ENCODE results near the gene NCOA7. TPM values are rescaled to one million over a fixed set of nuclear protein-coding genes. Genes with fewer than 3 reads are reported as not detected.
"Not testable (repeated sequence)": the region's sequence is repeated elsewhere in the genome, so short reads cannot be mapped to it uniquely, and the experiment has no call there.

NCOA7 gene
- total RNA-seq, 2 donors from 2014 or later = 26.5 to 30.0 TPM

DNA sequence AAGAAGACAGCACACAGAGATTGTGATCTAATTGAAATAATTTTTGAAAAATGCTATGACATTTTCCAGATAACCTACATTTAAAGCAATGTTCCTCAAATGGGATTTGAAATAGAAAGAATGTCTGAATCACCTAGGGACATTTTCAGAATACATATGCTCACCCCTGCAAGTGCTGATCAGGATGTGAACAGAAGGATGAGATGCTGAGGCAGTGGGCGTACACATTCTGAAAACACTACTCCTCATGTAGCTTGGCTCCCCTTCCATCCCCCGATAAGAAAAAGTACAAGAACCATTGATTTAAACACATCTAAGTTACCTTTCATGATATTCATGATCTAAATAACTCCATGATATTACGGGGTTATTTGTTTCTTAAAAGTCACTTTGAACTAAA lies 136.0 kb downstream of the NCOA7 start:
- ATAC-seq = no peak
- WGBS, 2 donors = 92 to 97% methylated on average over 3 of the region's 3 CpGs
- Histone ChIP-seq H3K4me1 (peaks cover 10% of the 10 kb centered on the region), H3K9me3 (no peaks in the 10 kb centered on the region), H3K27me3 (no peaks in the 10 kb centered on the region), H3K36me3 (replicated peaks in 1 of 2; ENCODE audit: insufficient read depth in 1 of 2, low read depth in 2 of 2) (peaks cover 7 to 11% of the 10 kb centered on the region in 2 donors), H3K4me3 (no peak overlapping the region), H3K27ac (no peak overlapping the region)
- no peak for TF ChIP-seq POLR2A (IDR thresholded peaks at IDR 0.05)
- TF ChIP-seq, protein P1, sequence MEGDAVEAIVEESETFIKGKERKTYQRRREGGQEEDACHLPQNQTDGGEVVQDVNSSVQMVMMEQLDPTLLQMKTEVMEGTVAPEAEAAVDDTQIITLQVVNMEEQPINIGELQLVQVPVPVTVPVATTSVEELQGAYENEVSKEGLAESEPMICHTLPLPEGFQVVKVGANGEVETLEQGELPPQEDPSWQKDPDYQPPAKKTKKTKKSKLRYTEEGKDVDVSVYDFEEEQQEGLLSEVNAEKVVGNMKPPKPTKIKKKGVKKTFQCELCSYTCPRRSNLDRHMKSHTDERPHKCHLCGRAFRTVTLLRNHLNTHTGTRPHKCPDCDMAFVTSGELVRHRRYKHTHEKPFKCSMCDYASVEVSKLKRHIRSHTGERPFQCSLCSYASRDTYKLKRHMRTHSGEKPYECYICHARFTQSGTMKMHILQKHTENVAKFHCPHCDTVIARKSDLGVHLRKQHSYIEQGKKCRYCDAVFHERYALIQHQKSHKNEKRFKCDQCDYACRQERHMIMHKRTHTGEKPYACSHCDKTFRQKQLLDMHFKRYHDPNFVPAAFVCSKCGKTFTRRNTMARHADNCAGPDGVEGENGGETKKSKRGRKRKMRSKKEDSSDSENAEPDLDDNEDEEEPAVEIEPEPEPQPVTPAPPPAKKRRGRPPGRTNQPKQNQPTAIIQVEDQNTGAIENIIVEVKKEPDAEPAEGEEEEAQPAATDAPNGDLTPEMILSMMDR (IDR thresholded peaks at IDR 0.05) = no peak
- intact Hi-C loops (cut with DNase I) = no loop called here
- no peak for DNase-seq

DNA sequence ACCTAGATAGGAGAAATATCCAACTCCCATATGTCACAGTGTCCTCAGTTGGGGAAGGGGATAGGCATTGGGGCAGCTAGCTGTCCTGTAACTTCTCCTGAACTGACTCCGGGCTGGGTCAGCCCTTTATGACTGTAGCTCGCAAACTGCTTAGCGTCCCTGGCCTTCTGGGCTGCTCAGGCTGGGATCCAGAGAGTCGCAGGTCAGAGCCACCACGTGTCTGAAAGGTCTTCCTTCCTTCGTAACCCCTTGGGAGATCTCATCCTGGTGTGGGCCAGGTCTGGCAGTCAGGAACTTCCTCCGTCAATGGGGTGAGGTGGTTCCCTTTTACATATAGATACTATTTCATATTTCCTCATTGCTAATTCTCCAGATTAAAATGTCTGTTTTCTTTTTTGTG lies 137.0 kb downstream of the NCOA7 start:
- Histone ChIP-seq H3K4me3 (no peak overlapping the region), H3K27ac (no peak overlapping the region), H3K4me1 (no peaks in the 10 kb centered on the region), H3K27me3 (no peaks in the 10 kb centered on the region), H3K9me3 (no peaks in the 10 kb centered on the region), H3K36me3 (replicated peaks in 1 of 2; ENCODE audit: insufficient read depth in 1 of 2, low read depth in 2 of 2) (peaks cover 7 to 11% of the 10 kb centered on the region in 2 donors)
- no peak for TF ChIP-seq POLR2A (IDR thresholded peaks at IDR 0.05)
- TF ChIP-seq, protein P1 (IDR thresholded peaks at IDR 0.05) = no peak
- ATAC-seq = no peak
- intact Hi-C loops (cut with DNase I) = no loop called here
- DNase-seq = no peak
- WGBS, 2 donors = 71 to 76% methylated on average over 7 of the region's 7 CpGs

DNA sequence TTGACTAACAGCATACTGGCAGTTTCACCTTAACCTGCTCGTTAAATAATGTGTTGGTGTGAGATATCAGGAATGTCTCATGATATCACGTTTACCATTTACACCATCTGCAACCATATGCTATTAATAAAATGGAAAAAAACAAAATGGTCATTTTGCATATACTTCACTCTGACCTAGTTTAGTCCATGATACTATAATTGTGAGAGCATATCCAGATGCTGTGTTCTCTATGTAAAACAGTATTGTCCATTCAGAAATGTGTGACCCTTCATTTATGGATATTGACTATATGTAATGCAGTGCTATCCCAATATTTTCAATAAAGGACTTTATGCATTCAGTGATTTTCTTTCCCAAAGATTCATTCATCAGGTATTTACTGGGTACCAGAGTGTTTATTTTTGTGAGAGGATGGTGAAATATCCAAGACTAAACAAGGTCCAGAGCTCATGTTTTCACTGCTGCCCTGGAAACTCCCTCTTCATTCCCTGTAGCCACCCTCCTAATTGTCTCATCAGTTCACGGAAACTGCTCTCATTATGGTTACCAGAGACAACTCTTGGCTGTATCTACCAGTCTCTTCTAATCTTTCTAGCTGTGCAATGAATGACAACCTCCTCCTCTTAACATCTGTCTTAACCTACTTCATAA lies 140.1 kb downstream of the NCOA7 start:
- H3K36me3 ChIP-seq (replicated peaks in 1 of 2; ENCODE audit: insufficient read depth in 1 of 2, low read depth in 2 of 2) = peaks cover 7 to 8% of the 10 kb centered on the region in 2 donors
- no peaks in the 10 kb centered on the region for H3K9me3 ChIP-seq
- WGBS, 2 donors = 91 to 95% methylated on average over 3 of the region's 3 CpGs

DNA sequence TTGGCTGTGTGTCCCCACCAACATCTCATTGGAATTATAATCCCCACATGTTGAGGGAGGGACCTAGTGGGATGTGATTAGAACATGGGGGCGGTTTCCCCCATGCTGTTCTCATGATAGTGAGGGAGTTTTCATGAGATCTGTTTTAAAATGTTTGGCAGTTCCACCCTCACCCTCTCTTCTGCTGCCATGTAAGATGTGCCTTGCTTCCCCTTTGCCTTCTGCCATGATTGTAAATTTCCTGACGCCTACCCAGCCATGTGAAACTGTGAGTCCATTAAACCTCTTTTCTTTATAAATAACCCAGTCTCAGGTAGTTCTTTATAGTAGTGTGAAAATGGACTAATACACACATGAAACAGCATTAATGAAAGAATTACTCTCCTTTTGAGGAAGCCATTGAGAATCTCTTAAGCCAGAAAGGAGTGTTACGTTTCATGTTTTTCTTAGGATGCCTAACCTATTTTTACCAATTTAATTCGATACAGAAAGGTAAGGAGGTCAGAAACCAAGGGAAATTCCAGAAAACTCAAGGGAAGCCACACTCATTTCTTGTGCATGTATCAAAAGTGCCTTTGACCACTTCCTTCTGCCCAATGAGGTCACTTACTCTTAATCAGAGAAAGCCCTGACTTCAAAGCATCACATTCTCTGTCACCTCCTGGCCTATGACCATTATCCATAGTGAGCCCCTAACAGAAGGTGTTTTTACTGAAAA lies 141.1 kb downstream of the NCOA7 start:
- Histone ChIP-seq H3K4me3 (no peak overlapping the region), H3K4me1 (no peaks in the 10 kb centered on the region), H3K27ac (no peak overlapping the region), H3K27me3 (no peaks in the 10 kb centered on the region), H3K36me3 (replicated peaks in 1 of 2; ENCODE audit: insufficient read depth in 1 of 2, low read depth in 2 of 2) (peaks cover 7 to 8% of the 10 kb centered on the region in 2 donors), H3K9me3 (no peaks in the 10 kb centered on the region)
- intact Hi-C loops (cut with DNase I) = no loop called here
- no peak for TF ChIP-seq POLR2A (IDR thresholded peaks at IDR 0.05)
- TF ChIP-seq, protein P1 (IDR thresholded peaks at IDR 0.05) = no peak
- DNase-seq (no peak), ATAC-seq (no peak)
- WGBS, 2 donors = 89 to 93% methylated on average over 4 of the region's 4 CpGs

More for the DNA sequence above, 140.1 kb downstream of the NCOA7 start:
- intact Hi-C loops (cut with DNase I) = no loop called here
- H3K27ac ChIP-seq = no peak overlapping the region
- H3K4me3 ChIP-seq = no peak overlapping the region
- no peak for DNase-seq
- ATAC-seq = no peak
- H3K4me1 ChIP-seq = no peaks in the 10 kb centered on the region
- no peaks in the 10 kb centered on the region for H3K27me3 ChIP-seq
- no peak for TF ChIP-seq POLR2A (IDR thresholded peaks at IDR 0.05)
- TF ChIP-seq, protein P1 (IDR thresholded peaks at IDR 0.05) = no peak

DNA sequence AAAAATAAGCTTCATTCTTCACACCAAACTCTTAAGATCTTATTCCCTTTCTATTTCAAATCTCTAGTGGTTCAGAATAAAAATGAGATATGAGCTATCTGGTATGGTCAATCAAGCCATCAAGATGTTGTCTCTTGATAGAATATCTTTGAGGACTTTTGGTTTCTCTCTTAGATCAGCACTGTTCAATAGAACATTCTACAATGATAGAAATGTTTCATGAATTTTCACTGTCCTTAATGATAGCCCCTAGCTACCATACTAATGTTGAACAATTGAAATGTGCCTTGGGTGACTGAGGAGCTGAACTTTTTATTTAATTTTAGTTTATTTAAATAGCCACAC lies 141.7 kb downstream of the NCOA7 start:
- intact Hi-C loops (cut with DNase I) = no loop called here
- no peaks in the 10 kb centered on the region for H3K9me3 ChIP-seq

DNA sequence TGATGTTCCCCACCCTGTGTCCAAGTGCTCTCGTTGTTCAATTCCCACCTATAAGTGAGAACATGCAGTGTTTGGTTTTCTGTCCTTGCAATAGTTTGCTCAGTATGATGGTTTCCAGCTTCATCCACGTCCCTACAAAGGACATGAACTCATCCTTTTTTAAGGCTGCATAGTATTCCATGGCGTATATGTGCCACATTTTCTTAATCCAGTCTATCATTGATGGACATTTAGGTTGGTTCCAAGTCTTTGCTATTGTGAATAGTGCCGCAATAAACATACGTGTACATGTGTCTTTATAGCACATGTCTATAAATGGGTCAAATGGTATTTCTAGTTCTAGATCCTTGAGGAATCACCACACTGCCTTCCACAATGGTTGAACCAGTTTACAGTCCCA lies 144.8 kb downstream of the NCOA7 start:
- H3K27me3 ChIP-seq; H3K27ac ChIP-seq; intact Hi-C loops (cut with DNase I); ATAC-seq; DNase-seq; H3K9me3 ChIP-seq; H3K4me1 ChIP-seq; H3K36me3 ChIP-seq (replicated peaks in 1 of 2; ENCODE audit: insufficient read depth in 1 of 2, low read depth in 2 of 2); H3K4me3 ChIP-seq: not testable (repeated sequence)
- 88 to 90% methylated on average over 5 of the region's 5 CpGs for WGBS, 2 donors

More for the DNA sequence above, 141.7 kb downstream of the NCOA7 start:
- no peaks in the 10 kb centered on the region for H3K4me1 ChIP-seq
- peaks cover 7 to 8% of the 10 kb centered on the region in 2 donors for H3K36me3 ChIP-seq (replicated peaks in 1 of 2; ENCODE audit: insufficient read depth in 1 of 2, low read depth in 2 of 2)
- H3K27ac ChIP-seq = no peak overlapping the region
- DNase-seq (no peak), ATAC-seq (no peak)
- H3K27me3 ChIP-seq = no peaks in the 10 kb centered on the region
- no peak for TF ChIP-seq POLR2A (IDR thresholded peaks at IDR 0.05)
- TF ChIP-seq, protein P1 (IDR thresholded peaks at IDR 0.05) = no peak
- no peak overlapping the region for H3K4me3 ChIP-seq
